OCI-M2 (cell line): ENCODE measurements around the gene CCDC74A.
"Not testable (repeated sequence)": the region's sequence is repeated elsewhere in the genome, so short reads cannot be mapped to it uniquely, and the experiment has no call there.

Source experiments
- DNase-seq: peaks from one replicate; lab custom pipeline; 2025; ENCODE audit not compliant: unreplicated experiment; lab: John Stamatoyannopoulos, UW

CCDC74A gene

GRCh38 chr2:131525256-131525655 lies 2.4 kb upstream of the CCDC74A start:
- not testable (repeated sequence) for DNase-seq

DNA sequence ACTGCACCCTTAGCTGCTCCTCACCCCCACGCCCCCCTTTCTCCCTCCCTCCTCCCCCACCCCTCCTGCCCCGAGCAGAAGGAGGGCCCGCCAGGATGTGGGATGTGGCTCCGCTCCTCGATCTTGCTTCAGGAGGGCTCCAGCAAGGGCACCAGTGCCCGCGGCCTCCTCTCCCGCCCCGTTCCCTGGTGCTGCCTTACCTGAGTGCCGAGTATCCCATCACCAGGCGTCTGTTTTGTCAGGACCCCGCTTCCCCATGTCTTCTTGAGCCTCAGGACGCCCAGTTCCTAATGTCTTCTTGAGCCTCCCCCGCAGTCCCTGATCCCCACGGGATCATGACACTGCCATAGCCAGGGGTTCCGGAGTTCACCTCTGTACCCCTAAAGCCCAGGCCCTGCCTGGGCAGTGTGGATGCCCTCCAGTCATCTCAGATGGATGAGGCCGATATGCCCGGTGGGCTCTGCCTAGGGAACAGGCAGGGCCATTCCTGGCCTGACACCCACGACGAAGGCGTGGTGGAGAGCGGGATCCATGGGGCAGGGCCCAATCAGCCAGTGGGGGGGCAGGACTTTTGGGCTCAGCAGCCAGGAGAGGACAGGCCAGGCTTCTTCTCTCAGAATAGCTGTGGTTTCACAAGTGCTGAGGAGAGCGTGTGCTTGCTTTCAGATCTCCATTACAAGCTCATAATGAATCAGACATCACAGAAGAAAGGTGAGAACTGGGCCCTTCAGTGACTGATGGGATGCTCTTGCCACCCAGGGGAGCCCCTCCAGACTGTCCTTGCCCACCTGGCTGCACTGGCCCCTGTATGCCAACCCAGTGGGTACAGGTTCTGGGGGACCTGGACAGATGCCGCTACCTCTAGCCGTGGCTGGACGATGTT lies 1.5 kb downstream of the CCDC74A start:
- DNase-seq, result not testable (repeated sequence)

DNA sequence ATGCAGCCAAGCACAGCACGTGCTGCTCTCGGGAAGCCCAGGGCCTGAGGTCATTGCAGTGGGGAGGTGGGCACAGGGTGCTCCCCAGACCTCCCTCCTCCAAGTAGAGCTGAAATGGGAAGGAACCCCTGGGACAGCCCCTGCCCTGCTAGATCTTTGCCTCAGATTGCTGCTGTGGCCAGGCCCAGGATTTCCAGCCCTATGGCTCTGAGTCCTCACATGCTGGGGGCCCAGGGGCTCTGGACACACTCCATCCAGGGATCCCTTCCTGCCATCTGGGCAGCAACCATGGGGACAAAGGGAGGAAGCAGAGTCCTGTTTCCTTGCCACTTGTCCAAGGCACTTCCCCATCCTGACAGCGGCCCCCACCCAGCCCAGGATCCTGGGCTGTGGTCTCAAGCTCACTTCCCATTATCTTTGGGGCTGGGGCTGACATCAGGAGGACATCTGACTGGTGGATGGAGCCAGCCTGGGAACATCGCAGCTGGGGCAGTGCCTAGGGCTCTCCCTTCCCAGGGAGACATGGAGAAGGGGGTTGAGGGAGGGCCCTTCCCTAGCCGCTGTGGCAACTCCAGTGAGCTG lies 2.3 kb downstream of the CCDC74A start:
- DNase-seq, result not testable (repeated sequence)

DNA sequence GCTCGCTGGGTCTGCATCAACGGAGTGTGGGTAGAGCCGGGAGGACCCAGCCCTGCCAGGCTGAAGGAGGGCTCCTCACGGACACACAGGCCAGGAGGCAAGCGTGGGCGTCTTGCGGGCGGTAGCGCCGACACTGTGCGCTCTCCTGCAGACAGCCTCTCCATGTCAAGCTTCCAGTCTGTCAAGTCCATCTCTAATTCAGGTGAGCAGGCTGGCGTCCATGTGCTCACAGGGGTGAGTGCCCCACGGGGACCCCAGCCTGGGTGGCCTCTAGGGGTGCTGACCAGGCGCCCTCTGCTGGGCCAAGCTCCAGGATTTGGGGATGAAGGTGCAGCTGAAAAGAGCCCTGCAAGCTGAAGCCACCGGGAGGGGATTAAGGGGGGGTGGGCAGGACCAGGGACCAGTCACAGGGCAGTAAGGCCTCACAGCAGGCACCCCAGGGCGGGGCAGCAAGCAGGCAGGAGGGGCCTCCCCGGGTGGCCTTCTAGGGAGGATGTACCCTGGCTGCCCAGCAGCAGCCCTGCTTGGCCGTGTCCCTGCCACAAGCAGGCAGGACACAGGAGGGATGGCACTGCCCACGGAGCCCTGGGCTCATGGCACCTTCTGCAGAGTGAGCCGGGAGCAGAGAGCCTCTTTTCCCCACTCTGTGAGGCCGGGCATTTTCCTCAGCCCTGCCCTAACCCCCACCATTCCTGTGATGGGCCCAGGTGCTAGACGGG lies 3.1 kb downstream of the CCDC74A start:
- DNase-seq, result not testable (repeated sequence)

DNA sequence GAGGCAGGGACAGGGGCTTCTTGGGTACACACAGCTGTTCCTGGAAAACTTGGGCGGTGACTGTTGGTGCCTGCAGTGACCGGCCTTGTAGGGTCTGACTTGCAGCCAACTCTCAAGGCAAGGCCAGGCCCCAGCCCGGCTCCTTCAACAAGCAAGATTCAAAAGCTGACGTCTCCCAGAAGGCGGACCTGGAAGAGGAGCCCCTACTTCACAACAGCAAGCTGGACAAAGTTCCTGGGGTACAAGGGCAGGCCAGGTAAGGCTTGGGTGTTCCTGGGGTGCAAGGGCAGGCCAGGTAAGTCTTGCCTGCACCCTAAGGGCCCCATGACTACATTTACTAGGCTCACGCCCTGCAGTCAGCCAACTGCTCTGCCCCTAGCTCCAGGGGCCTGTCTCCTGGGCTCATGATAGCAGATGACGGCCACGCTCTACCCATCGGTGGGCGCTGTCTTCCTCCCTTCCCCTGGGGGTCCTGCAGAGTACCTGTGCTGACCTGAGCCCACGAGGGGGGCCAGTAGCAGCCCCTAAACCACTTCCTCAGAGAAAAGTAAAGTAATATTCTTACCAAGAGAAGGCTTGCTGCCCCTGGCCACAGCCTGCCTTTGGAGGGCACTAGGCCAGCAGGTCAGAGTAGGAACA lies 4.0 kb downstream of the CCDC74A start:
- not testable (repeated sequence) for DNase-seq

- not testable (repeated sequence) for DNase-seq
These were observed 5.3 kb downstream of the CCDC74A start for GRCh38 chr2:131532723-131533608.

DNA sequence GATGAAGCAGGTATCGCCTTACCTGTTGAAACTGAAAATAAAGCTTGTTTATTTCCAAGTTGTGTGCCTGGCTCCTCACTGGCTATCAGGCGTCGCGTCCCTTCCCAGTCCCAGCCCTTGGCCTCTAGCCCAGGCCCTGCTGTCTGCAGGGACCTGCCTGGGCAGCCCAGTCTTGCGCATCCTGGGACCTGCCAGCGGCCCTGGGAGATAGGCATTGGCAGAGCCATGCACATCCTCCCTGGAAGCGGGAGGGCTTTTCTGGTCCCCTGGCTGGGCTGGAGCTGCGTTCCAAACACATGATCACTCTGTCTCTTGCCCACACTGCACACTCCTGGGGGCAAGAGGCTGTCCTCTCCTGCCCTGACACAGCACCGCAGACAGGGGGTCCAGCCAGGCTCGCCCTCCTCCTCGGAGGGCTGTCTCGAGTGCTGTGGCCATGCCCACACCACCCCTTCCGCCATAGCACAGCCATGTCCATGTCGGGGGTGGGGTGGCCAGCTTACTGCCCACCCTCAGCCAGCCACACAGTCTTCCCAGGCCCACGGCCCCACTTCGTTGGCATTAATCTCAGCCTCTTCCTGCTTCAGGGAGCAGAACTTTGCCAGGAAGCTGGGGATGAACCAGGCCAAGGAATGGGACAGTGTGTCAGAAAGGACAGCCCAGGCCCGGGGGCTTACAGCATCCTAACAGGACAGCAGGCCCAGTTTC lies 6.1 kb downstream of the CCDC74A start:
- DNase-seq, result not testable (repeated sequence)

DNA sequence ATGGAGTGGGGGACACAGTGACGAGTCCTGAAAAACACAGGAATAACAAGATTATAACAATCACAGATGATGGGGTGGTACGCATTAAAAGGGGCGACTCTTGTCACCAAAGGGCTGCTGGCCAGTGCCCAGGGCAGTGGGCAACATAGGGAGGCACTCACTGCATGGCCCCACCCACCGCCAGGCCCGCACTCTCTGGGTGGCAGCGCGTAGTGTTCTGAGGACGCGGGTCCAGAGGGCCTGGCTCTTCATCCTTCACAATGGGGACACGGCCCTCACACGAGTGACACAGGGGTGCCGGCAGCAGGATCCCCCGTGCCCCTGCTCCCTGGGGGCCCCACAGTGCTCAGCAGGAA lies 6.6 kb downstream of the CCDC74A start:
- not testable (repeated sequence) for DNase-seq

- not testable (repeated sequence) for DNase-seq
These were observed 7.3 kb downstream of the CCDC74A start for GRCh38 chr2:131534965-131535364.

GRCh38 chr2:131535526-131535925 lies 7.8 kb downstream of the CCDC74A start:
- DNase-seq, result no peak

DNA sequence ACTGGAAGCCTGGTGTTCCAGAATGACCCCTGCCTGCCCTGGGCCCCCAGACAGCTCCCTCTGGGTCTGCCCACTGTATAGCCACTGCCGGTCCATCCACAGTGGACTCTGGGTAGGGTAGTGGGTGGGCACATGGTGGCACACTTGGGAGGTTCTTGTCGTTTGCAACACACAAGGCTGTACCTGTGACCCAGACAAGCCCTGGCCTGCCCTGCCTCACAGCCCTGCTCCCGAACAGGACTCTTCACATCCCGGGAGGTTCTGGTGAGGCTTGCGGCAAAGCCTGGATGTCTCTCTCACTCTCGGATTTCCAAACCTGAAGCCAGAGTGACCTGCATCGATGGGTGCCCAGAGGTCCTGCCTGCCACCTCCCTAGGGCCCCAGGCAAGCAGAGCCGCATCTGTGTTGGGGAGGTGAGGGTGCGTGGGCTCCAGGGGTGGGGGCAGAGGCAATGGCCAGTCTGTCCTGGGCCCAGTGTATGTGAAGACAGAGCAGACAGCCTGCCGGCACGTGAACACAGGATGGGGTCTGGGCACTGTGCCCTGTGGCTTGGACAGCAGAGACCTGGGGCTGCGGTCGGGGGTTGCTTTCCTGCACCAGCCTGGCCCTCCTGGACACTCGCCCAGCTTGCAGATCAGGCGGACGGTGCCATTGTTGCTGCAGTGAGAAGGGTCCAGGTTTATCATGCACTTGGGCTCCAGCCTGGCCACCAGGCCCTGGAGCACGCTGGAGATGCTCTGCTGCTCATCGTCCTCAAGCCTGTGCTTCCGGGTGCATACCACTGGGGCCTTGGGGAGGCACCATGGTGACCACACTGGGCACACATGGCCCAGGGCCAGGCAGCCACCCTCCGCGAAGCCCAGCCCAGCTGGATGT lies 8.5 kb downstream of the CCDC74A start:
- DNase-seq, result not testable (repeated sequence)

DNA sequence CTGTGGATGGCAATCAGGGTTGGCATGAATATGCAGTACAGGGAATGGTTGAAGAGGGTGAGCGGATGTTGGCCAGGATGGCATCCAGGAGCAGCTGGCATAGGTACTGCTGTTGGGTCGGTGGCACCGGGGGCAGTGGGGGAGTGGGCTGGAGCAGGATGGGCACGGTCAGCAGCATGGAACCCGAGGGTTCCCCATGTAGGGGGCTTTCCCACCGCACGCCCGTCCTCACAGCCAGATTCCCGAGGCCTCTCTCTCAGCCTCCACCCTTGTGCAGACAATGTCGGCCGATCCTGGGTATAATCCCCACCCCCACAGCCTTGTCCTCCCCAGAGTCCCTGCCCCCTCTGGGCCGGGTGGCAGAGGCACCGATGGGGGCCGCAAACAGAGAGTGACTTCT lies 9.2 kb downstream of the CCDC74A start:
- DNase-seq, result not testable (repeated sequence)

DNA sequence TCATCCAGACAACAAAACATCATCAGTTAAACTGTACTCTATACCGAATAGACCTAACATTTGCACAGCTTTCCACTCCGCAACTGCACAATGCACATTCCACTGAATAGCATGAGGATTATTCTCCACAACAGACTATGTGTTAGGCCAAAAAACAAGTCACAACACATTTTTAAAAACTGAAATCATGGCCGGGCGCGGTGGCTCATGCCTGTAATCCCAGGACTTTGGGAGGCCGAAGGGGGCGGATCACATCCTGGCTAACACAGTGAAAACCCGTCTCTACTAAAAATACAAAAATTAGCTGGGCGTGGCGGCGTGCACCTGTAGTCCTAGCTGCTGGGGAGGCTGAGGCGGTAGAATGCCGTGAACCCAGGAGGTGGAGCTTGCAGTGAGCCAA lies 11.2 kb downstream of the CCDC74A start:
- not testable (repeated sequence) for DNase-seq

- no peak for DNase-seq
These were observed 15.0 kb downstream of the CCDC74A start for GRCh38 chr2:131542438-131543384.

DNA sequence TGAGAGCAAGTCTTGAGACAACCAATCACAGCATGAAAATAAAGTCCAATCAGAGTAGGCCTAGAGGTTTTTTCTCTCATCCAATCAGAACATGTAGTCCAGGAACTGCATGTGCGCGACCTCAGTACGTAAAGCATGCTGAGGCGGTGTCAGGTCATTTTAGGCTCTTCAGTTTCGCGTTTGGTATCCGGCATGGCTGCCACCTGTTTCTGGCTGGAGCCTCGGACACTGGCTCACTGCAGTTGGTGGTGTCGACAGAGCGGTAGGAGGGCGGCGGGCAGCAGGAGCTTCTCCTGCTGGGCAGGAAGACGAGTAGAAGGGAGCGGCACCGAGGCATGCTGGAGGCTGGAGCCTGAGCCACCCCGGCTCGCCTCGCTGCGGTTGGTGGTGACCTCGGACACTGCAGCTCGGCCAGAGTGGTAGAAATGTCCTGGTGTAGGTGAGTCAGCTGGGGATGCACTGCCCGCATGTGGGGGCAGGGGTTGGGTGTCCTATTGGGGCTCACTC lies 15.8 kb downstream of the CCDC74A start:
- DNase-seq, result no peak

DNA sequence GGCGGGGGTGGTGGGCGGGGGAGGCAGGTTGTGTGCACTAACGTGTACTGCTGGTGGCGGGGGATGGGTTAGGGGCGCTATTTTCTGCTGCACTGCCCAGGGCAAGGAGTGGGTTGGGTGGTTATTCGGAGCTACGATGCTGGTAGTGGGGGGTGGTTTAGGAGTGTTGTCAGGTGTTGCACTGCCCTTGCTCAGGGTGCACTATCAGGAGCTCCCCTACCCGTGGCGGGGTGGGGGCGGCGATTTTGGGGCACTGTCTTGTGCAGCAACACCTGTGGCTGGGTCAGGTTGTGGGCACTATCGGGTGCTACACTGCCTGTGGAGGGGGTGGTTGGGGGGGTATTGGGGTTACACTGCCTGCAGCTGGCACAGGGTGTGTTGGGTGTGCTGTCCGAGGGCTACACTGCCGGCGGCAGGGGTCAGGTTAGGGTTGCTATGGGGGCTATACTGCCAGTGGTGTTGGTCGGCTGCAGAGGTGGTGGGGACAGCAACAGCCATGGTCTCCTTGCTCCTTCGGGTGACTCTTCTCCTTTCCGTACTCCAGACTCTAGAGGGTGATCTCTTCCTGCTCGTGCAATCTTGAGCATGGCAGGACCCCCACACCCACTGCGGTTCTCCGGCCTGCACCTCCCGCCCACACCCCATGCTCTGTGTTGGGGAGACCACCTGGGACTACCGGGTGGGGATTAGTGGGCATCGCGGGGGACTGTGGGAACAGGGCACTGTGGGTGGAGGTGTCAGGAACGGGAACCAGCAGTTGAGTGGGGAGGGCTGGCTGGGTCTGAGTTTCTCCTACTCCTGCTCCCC lies 16.5 kb downstream of the CCDC74A start:
- DNase-seq, result not testable (repeated sequence)

GRCh38 chr2:131544813-131545165 lies 17.1 kb downstream of the CCDC74A start:
- not testable (repeated sequence) for DNase-seq
